ENCODE data around the gene MAP4K5.

DNA sequence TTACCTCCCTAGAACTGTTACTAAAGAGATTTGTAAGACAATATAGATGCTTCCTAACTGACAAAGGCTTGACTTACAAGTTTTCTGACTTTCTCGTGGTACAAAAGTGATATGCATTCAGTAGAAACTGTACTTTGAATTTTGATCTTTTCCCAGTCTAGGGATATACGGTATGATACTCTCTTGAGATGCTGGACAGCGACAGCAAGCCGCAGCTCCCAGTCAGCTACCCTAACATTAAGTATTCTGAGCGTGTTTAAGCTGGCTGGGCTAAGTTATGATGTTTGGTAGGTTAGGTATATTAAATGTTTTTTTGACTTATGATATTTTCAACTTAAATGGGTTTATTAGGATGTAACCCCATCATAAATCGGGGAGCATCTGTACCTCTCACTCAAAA lies 80.5 kb downstream of the MAP4K5 start:
- TF ChIP-seq TCF4 (CRISPR knock-in tag; IDR thresholded peaks at IDR 0.05; ENCODE audit: borderline replicate concordance) = no peak
- TF ChIP-seq SNAI2 (CRISPR knock-in tag; IDR thresholded peaks at IDR 0.05) = no peak
- TF ChIP-seq ZFP3 (CRISPR knock-in tag; IDR thresholded peaks at IDR 0.05) = no peak
